GM12872 (cell line): ENCODE measurements around the gene CETP.

Experiments
- CTCF ChIP-seq: IDR thresholded peaks from 3 replicates; pipeline ENCODE4 v1.5.1; 2011; ENCODE audit warnings: low read depth, mild to moderate bottlenecking, low read length, moderate library complexity; ENCODE audit not compliant: insufficient read depth

Gene CETP

GRCh38 chr16:56966093-56966475 is 4.3 kb downstream of the CETP start:
- no peak for TF ChIP-seq CTCF

- no peak for TF ChIP-seq CTCF
These were observed 6.0 kb downstream of the CETP start for GRCh38 chr16:56967733-56968132.

GRCh38 chr16:56969769-56970168 is 8.0 kb downstream of the CETP start:
- TF ChIP-seq CTCF = no peak

- TF ChIP-seq CTCF = no peak
These were observed 9.4 kb downstream of the CETP start for GRCh38 chr16:56970934-56971767.

GRCh38 chr16:56971768-56972043 is 10.0 kb downstream of the CETP start:
- no peak for TF ChIP-seq CTCF

GRCh38 chr16:56972403-56973293 is 10.9 kb downstream of the CETP start:
- no peak for TF ChIP-seq CTCF

GRCh38 chr16:56973294-56973689 is 11.5 kb downstream of the CETP start:
- no peak for TF ChIP-seq CTCF
